C4-2B (cell line): ENCODE results near the gene SYT12.
"Not testable (repeated sequence)": the region's sequence is repeated elsewhere in the genome, so short reads cannot be mapped to it uniquely, and the experiment has no call there.

Experiments
- H3K27ac ChIP-seq: fragments of 450-650 bp; 2 replicates; pipeline ENCODE4 v1.5.1; 2017
- ZFX ChIP-seq: fragments of 450-650 bp; IDR thresholded peaks from 2 replicates; pipeline ENCODE4 v1.6.1; 2017
- TF ChIP-seq, protein P1 (sequence below): fragments of 450-650 bp; conservative IDR thresholded peaks from 2 replicates; pipeline ENCODE4 v1.5.1; 2017; ENCODE audit warnings: mild to moderate bottlenecking

SYT12 gene

DNA sequence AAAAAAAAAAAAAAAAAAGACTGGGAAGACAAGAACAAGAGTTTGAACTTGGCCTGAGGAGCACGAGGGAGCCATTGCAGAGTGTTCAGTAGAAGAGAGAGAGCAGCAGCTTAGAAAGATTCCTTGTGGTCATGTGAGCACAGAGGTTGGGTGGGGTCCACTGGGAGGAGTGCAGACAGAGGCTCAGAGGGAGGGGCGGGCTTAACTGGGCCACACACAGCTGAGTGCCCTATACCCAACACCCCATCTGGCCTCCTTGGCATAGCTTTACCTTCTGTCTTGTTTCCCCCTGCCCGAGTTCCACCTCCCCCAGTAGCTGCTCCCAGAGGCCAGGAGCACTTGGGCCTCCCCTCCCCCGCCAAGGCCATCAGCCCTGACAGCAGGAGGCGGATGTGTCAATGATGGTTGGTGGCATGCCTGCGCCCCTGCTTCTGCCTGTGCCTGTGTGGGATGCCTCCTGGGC lies 35.7 kb upstream of the SYT12 start:
- peak overlapping the region; percentile 82 for H3K27ac ChIP-seq
- TF ChIP-seq, protein P1, sequence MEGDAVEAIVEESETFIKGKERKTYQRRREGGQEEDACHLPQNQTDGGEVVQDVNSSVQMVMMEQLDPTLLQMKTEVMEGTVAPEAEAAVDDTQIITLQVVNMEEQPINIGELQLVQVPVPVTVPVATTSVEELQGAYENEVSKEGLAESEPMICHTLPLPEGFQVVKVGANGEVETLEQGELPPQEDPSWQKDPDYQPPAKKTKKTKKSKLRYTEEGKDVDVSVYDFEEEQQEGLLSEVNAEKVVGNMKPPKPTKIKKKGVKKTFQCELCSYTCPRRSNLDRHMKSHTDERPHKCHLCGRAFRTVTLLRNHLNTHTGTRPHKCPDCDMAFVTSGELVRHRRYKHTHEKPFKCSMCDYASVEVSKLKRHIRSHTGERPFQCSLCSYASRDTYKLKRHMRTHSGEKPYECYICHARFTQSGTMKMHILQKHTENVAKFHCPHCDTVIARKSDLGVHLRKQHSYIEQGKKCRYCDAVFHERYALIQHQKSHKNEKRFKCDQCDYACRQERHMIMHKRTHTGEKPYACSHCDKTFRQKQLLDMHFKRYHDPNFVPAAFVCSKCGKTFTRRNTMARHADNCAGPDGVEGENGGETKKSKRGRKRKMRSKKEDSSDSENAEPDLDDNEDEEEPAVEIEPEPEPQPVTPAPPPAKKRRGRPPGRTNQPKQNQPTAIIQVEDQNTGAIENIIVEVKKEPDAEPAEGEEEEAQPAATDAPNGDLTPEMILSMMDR, result no peak
- no peak for TF ChIP-seq ZFX

DNA sequence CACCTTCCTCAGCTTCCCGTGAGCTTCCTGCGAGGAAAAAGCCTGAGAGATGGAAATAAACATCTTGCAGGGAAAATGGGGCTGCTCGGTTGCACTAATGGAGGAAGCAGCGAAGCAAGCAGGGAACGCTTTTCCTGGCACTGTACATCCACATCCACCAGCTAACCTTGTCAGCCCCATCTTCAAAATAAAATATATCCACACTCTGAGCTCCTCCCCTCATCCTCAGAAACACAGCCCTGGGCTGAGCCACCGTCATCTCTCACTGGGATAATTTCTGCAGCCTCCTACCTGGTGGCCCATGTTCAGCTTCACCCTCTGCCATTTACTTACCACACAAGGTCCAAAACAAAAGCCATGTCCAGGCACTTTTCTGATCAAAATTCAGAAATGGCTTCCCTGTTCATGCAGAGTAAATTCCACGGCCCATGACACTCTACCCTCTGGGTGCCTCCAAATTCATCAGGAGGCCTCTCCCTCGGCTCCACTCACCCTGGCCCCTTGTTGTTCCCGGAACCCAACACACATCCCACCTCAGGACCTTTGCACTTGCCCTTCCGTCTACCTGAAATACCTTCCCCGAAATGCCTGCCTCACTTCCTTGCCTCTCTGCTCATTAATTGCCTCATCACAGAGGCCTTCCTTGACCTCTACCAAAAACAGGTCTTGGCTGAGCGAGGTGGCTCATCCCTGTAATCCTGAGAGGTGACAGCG lies 34.9 kb upstream of the SYT12 start:
- TF ChIP-seq, protein P1, result no peak
- TF ChIP-seq ZFX, result no peak
- H3K27ac ChIP-seq, result peak overlapping the region; percentile 82; the same call in 1 of the 2 replicates

DNA sequence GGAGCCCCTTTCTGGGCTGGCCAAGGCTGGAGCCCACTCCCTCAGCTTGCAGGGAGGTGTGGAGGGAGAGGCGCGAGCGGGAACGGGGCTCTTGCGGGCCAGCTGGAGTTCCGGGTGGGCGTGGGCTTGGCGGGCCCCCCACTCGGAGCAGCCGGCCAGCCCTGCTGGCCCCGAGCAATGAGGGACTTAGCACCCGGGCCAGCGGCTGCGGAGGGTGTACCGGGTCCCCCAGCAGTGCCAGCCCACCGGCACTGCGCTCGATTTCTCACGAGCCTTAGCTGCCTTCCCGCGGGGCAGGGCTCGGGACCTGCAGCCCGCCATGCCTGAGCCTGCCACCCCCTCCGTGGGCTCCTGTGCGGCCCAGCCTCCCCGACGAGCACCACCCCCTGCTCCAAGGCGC lies 34.2 kb upstream of the SYT12 start:
- H3K27ac ChIP-seq, result not testable (repeated sequence)

DNA sequence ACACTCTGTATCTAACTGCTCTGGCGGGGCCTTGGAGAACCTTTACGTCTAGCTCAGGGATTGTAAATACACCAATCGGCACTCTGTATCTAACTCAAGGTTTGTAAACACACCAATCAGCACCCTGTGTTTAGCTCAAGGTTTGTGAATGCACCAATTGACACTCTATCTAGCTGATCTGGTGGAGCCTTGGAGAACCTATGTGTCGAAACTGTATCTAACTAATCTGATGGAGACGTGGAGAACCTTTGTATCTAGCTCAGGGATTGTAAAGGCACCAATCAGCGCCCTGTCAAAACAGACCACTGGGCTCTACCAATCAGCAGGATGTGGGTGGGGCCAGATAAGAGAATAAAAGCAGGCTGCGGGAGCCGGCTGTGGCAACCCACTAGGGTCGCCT lies 33.6 kb upstream of the SYT12 start:
- H3K27ac ChIP-seq, result not testable (repeated sequence)

DNA sequence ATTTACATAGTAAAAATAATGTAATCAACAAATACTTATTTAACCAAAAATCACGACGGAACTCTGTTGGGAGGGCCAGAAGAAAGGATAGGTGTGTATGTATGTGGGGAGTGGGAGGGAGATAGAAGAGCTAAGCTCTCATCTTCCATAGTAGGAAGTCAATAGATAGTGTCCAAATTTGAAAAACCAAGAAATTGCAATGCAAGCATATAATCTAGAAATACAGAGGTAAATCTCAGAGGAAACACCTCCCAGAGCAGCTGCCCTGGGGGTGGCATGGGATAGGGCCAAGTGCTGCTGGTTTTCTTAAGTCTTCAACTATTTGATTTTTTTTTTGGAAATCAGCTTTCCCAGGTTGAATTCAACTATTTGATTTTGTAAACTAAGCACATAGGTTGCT lies 30.9 kb upstream of the SYT12 start:
- TF ChIP-seq ZFX, result no peak
- TF ChIP-seq, protein P1, result no peak
- no peak overlapping the region for H3K27ac ChIP-seq

DNA sequence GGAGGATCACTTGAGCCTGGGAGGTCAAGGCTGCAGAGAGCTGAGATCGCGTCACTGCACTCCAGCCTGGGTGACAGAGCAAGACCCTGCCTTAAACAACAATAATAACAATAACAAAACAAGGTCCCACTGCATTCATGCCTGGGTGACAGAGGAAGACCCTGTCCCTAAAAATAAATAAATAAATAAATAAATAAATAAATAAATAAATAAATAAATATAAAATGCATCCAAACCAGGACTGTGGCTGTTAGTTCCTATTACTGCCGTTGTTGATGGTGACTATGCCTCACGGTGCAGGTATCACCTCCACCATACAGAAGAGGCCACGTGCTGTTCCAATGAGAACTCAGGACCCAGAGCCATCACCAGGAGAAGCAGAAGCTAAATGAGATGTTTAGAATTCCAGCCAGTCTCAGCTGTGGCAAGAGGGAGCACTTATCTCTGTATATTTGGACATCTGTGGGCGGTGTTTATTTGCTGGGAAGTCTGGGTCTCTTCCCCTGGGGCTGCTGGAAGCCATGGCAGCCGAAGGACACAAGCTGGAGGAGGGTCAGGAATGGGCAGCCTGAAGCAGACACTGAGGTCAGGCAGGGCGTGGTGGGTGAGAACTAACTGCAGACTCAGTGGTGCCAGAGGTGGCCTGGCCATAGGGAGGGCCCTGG lies 26.2 kb upstream of the SYT12 start:
- no peak overlapping the region for H3K27ac ChIP-seq
- TF ChIP-seq, protein P1, result no peak
- TF ChIP-seq ZFX, result no peak

DNA sequence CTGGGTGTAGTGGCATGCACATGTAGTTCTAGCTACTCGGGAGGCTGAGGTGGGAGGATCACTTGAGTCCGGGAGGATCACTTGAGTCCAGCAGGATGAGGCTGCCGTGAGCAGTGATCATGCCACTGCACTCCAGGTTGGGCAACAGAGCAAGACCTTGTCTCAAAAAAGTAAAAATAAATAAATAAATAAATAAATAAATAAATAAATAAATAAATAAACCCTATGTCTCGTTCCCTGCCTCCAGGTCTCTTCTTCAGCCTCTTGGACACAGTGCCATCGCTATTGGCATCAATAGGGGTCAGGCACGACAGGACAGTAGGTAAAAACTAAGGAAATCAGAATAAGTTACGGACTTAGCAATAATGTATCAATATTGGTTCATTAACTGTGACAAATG lies 23.4 kb upstream of the SYT12 start:
- H3K27ac ChIP-seq, result no peak overlapping the region
- TF ChIP-seq, protein P1, result no peak
- no peak for TF ChIP-seq ZFX

DNA sequence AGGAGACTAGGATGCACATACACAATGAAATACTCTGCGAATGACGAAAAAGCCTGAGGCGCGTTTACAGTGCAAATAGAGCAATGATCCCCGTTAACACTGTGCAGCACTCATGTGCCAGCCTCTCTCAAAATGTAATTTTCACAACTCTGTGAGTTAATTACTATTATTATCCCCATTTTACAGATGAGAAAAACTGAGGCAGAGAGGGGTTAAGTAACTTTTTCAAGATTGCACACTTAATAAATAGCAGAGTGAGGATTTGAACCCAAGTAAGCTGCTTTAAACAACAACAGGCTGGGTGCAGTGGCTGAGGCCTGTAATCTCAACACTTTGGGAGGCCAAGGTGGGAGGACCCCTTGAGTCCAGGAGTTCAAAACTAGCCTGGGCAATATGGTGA lies 21.6 kb upstream of the SYT12 start:
- TF ChIP-seq ZFX, result no peak
- TF ChIP-seq, protein P1, result no peak
- no peak overlapping the region for H3K27ac ChIP-seq
